Transverse colon (tissue), 4 donors: ENCODE measurements around the gene ELAPOR2.

Experiments used
- POLR2A ChIP-seq: fragments of 450-650 bp; IDR thresholded peaks from one replicate; pipeline ENCODE4 v1.6.1; 2016; ENCODE audit warnings: antibody characterized with exemption, mild to moderate bottlenecking, moderate library complexity
- POLR2AphosphoS5 ChIP-seq, 3 donors: sonication (generic); formaldehyde crosslinking; IDR thresholded peaks; one replicate each; pipeline ENCODE4 v1.6.1; 2016; ENCODE audit warnings: antibody characterized with exemption in 3 of 3
- TF ChIP-seq, protein P1 (sequence below), 5 experiments: fragments of 200-600 bp in 3 of 5; fragments of 450-650 bp in 2 of 5; sonication (generic) in 3 of 5; IDR thresholded peaks; 1 replicate in 2 of 5; 2 replicates in 3 of 5; pipeline ENCODE4 v1.5.1; 2016 to 2017; ENCODE audit warnings: antibody characterized with exemption in 5 of 5, inconsistent platforms in 3 of 5, mild to moderate bottlenecking in 2 of 5, moderate library complexity in 1 of 5

DNA sequence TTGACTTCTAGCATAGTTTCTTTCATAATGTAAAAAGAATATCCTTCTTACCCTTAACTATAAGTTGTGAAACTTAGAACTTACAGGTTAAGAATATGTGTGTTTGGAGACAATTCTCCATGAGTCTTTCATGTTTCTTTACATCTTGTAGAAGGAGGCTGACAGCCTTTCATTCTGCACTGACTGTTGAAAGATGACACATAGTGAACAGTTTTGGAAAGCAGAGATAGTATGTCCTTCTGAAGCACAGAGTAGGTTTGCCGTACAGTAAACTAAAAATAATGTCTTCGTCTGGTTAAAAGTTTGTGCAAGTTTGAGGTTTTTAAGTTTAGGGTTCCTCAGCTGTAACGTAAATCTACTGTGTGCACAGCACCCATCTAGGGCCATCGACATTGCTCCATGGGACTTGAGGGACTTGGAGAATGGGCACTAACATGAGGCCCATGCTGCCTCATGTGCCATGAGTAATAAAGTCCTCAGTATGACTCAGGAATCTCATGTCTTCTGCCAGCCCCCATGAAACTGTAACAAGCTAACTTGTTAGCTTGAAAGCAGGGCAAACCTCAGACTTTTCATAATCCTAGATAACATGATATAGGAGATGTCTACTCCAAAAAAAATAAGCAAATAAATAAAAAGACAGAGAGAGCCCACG lies 24.5 kb upstream of the ELAPOR2 start:
- TF ChIP-seq, protein P1, sequence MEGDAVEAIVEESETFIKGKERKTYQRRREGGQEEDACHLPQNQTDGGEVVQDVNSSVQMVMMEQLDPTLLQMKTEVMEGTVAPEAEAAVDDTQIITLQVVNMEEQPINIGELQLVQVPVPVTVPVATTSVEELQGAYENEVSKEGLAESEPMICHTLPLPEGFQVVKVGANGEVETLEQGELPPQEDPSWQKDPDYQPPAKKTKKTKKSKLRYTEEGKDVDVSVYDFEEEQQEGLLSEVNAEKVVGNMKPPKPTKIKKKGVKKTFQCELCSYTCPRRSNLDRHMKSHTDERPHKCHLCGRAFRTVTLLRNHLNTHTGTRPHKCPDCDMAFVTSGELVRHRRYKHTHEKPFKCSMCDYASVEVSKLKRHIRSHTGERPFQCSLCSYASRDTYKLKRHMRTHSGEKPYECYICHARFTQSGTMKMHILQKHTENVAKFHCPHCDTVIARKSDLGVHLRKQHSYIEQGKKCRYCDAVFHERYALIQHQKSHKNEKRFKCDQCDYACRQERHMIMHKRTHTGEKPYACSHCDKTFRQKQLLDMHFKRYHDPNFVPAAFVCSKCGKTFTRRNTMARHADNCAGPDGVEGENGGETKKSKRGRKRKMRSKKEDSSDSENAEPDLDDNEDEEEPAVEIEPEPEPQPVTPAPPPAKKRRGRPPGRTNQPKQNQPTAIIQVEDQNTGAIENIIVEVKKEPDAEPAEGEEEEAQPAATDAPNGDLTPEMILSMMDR (IDR thresholded peaks at IDR 0.05): no peak
- TF ChIP-seq POLR2AphosphoS5 (IDR thresholded peaks at IDR 0.05): no peak
- TF ChIP-seq POLR2A: no peak
